SK-N-MC (cell line): ENCODE results near the gene NEURL2.

Source experiments
- DNase-seq: peaks from one replicate; pipeline ENCODE4 v3.0.0-alpha.2; 2011; ENCODE audit warnings: low read depth, low spot score
- H3K27ac ChIP-seq: fragments of 200-600 bp; sonication (generic); 2 replicates; pipeline ENCODE4 v1.5.1; 2016; ENCODE audit warnings: mixed run types
- H3K36me3 ChIP-seq: fragments of 200-600 bp; sonication (generic); 2 replicates; pipeline ENCODE4 v1.6.1; 2017; ENCODE audit warnings: antibody characterized with exemption, low read length, mixed read lengths; ENCODE audit not compliant: insufficient read depth
- H3K4me3 ChIP-seq: fragments of 200-600 bp; sonication (generic); 2 replicates; pipeline ENCODE4 v1.5.1; 2016
- H3K9ac ChIP-seq: fragments of 200-600 bp; sonication (generic); 2 replicates; pipeline ENCODE4 v1.8.0; 2017; ENCODE audit warnings: mixed run types, mixed read lengths; ENCODE audit not compliant: insufficient read length
- H3K9me3 ChIP-seq: fragments of 200-600 bp; sonication (generic); 2 replicates; pipeline ENCODE4 v1.6.1; 2017; ENCODE audit warnings: low read depth, mild to moderate bottlenecking, antibody characterized with exemption, low read length, moderate library complexity, mixed read lengths
- EZH2 ChIP-seq: fragments of 200-600 bp; sonication (generic); IDR thresholded peaks from one replicate; pipeline ENCODE4 v1.6.1; 2017; ENCODE audit warnings: antibody characterized with exemption
- FOXP2 ChIP-seq: optimal IDR thresholded peaks from 2 replicates; pipeline ENCODE3; 2011; ENCODE audit warnings: mild to moderate bottlenecking, moderate library complexity; ENCODE audit not compliant: insufficient read depth; ENCODE audit errors: extremely low read length, control extremely low read depth
- POLR2AphosphoS5 ChIP-seq: IDR thresholded peaks from 2 replicates; pipeline ENCODE4 v1.6.1; 2012; ENCODE audit warnings: mild to moderate bottlenecking, low read depth, low read length, borderline replicate concordance

Gene NEURL2, protein sequence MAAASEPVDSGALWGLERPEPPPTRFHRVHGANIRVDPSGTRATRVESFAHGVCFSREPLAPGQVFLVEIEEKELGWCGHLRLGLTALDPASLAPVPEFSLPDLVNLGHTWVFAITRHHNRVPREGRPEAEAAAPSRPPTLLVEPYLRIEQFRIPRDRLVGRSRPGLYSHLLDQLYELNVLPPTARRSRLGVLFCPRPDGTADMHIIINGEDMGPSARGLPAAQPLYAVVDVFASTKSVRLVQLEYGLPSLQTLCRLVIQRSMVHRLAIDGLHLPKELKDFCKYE

DNA sequence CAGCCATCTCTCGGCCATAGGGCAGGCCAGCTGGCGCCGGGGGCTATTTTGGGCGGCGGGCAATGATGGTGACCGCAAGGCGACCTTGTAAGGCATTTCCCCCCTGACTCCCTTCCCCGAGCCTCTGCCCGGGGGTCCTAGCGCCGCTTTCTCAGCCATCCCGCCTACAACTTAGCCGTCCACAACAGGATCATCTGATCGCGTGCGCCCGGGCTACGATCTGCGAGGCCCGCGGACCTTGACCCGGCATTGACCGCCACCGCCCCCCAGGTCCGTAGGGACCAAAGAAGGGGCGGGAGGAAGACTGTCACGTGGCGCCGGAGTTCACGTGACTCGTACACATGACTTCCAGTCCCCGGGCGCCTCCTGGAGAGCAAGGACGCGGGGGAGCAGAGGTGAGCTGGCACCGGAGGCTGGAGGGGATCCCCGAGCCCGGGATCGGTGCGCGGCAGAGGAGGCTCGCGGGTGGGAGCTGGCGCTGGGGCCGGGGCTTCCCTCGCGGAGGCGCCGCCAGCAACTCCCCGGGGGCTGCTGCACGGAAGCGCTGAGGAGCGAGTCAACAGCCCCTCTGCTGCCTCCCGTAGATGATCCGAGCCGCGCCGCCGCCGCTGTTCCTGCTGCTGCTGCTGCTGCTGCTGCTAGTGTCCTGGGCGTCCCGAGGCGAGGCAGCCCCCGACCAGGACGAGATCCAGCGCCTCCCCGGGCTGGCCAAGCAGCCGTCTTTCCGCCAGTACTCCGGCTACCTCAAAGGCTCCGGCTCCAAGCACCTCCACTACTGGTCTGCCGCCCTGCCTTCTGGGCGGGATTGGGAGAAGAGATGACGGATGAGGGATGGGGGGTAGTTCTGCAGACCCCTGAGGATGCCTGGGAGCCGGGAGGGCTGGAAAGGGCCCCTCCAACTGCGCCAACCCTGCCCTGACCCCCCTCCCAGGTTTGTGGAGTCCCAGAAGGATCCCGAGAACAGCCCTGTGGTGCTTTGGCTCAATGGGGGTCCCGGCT is at the start of gene NEURL2, which contains the start of gene CTSA:
TSS of gene NEURL2 (minus strand) at position 224 of the 999 bp plus-strand sequence. CDS start at position 7, 217 bp downstream.
TSS of gene CTSA (plus strand) at position 351 of the 999 bp plus-strand sequence. CDS start at position 585, 234 bp downstream.
- H3K9me3 ChIP-seq = no peaks in the 10 kb centered on the region
- DNase-seq = no peak
- H3K36me3 ChIP-seq = no peaks in the 10 kb centered on the region
- H3K4me3 ChIP-seq = peak within 1 kb of the TSS; percentile 99
- peak within 1 kb of the TSS; percentile 93 for H3K9ac ChIP-seq
- TF ChIP-seq EZH2 (no peak), FOXP2 (no peak), POLR2AphosphoS5 (peak; percentile 80; the same call in 1 of the 2 replicates)
- no peak within 1 kb of the TSS for H3K27ac ChIP-seq

DNA sequence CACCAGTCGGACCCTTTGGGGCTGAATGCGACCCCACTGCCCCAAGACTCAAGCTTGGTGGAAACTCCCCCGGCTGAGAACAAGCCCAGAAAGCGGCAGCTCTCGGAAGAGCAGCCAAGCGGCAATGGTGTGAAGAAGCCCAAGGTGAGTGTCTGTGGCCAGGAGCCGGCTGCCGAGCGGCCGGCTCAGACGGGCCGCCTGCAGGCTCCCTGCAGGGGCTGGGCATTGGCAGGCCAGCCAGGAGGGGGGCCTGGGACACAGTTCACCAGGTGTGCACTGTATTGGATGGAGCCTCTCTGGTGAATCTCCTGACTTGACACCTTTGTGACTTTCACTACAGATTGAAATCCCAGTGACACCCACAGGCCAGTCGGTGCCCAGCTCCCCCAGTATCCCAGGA is 49.5 kb upstream of the NEURL2 start:
- Histone ChIP-seq H3K9me3 (no peaks in the 10 kb centered on the region), H3K4me3 (no peak overlapping the region), H3K36me3 (peaks cover 67% of the 10 kb centered on the region), H3K27ac (no peak overlapping the region), H3K9ac (no peak overlapping the region)
- TF ChIP-seq POLR2AphosphoS5 (no peak), EZH2 (no peak), FOXP2 (no peak)
- no peak for DNase-seq

DNA sequence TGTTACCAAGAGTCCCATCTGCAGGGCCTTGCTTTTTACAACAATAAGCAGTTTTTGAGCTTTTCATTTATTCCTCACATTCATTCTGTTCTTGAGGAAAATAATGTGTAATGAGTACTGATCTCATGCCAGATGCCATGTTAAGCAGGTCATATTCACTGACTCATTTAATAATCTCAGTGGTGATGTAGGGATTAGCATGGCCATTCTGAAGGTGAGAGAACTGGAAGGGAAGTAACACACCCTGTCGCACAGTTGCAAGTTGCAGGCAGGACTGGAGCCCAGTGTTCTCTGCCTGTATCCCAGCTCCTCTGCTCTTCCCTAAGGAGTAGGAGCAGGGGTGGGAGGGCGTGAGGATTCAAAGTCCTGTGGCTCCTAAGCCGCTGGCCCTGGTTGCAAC is 49.0 kb upstream of the NEURL2 start:
- Histone ChIP-seq H3K27ac (no peak overlapping the region), H3K9ac (no peak overlapping the region), H3K4me3 (no peak overlapping the region), H3K36me3 (peaks cover 64% of the 10 kb centered on the region), H3K9me3 (no peaks in the 10 kb centered on the region)
- TF ChIP-seq EZH2 = no peak
- TF ChIP-seq FOXP2 = no peak
- TF ChIP-seq POLR2AphosphoS5 = no peak
- DNase-seq = no peak

DNA sequence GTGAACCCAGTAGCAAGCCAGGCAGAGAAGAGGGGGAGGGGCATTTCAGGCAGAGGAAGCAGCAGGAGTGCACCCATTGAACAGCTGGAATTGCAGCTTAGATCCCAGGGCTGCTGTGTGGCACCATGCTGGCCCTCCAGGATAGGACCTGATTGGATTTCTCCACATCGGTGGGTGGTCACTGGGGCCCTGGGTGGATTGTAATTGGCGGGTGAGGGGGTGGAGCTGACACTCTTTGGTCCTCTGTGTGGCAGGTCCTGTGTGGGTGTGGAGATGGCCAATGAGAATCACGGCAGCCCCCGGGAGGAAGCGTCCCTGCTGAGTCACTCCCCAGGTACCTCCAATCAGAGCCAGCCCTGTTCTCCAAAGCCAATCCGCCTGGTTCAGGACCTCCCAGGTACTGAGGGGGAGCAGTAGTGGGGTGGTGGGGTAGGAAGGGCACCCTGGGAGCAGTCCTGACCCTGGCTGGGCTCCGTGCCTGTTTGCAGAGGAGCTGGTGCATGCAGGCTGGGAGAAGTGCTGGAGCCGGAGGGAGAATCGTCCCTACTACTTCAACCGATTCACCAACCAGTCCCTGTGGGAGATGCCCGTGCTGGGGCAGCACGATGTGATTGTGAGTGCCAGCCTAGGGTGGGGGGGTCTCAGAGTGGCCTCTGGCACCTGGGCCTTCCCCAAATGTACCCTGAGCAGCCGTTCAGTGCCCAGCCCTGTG is 47.9 kb upstream of the NEURL2 start:
- no peaks in the 10 kb centered on the region for H3K9me3 ChIP-seq
- H3K36me3 ChIP-seq = peaks cover 52% of the 10 kb centered on the region
- no peak for DNase-seq
- no peak overlapping the region for H3K4me3 ChIP-seq
- TF ChIP-seq EZH2 (no peak), POLR2AphosphoS5 (no peak), FOXP2 (no peak)
- H3K27ac ChIP-seq = no peak overlapping the region; the same call in 1 of the 2 replicates
- H3K9ac ChIP-seq = no peak overlapping the region

DNA sequence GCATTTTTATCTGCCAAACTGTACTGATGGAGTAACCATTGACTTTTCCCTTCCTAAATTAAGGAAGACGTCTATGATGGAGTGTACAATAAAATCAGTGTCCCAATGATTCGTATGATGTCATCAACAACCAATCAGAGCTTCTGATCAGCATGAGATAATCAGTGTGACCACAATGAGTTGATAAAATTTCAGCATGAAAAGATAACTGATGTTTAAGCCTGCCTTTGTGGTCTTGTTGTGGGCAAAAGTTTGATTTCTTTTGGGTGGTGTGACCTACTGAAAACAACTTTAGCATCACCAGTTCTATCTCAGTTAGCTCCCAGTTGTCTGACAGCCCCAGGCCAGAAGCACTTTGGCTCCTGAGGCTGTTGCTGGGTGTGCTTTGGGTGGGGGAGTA is 46.8 kb upstream of the NEURL2 start:
- peaks cover 41% of the 10 kb centered on the region for H3K36me3 ChIP-seq
- H3K4me3 ChIP-seq = no peak overlapping the region
- no peak for DNase-seq
- TF ChIP-seq EZH2 (no peak), POLR2AphosphoS5 (no peak), FOXP2 (no peak)
- H3K9me3 ChIP-seq = no peaks in the 10 kb centered on the region
- peak overlapping the region; percentile 34; the same call in 1 of the 2 replicates for H3K27ac ChIP-seq
- H3K9ac ChIP-seq = no peak overlapping the region

DNA sequence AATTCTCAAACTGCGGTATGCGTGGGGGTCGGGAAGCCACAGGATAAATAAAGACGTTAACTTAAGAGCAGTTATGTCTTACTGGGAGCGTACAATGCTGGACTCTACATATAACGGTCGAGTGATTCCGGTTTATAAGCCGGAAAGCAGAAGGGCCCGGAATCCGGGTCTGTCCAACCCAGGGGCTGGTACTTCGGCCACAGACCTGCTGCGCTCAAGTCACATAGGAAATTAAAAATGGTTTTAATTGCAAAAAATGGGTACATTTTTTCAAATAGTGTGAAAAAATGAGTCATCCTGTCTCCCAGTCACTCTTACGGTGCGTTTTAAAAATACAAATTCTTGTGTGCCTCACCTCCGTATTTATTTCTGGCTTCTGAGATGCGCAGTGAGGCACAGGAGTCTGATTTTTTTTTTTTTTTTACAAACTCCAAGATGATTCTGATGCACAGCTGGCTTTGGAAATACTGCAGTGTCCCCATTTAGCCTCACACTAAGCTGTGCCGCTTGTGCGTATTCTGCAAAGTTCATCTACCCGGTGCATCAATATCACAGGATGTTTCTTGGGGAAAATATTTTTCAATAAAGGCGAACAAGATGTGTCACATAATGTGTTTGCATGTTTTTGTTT is 44.5 kb upstream of the NEURL2 start:
- TF ChIP-seq EZH2 (no peak), FOXP2 (no peak), POLR2AphosphoS5 (no peak)
- Histone ChIP-seq H3K9ac (peak overlapping the region; percentile 81), H3K27ac (no peak overlapping the region), H3K36me3 (peaks cover 34% of the 10 kb centered on the region), H3K4me3 (peak overlapping the region; percentile 98), H3K9me3 (no peaks in the 10 kb centered on the region)
- DNase-seq = no peak

DNA sequence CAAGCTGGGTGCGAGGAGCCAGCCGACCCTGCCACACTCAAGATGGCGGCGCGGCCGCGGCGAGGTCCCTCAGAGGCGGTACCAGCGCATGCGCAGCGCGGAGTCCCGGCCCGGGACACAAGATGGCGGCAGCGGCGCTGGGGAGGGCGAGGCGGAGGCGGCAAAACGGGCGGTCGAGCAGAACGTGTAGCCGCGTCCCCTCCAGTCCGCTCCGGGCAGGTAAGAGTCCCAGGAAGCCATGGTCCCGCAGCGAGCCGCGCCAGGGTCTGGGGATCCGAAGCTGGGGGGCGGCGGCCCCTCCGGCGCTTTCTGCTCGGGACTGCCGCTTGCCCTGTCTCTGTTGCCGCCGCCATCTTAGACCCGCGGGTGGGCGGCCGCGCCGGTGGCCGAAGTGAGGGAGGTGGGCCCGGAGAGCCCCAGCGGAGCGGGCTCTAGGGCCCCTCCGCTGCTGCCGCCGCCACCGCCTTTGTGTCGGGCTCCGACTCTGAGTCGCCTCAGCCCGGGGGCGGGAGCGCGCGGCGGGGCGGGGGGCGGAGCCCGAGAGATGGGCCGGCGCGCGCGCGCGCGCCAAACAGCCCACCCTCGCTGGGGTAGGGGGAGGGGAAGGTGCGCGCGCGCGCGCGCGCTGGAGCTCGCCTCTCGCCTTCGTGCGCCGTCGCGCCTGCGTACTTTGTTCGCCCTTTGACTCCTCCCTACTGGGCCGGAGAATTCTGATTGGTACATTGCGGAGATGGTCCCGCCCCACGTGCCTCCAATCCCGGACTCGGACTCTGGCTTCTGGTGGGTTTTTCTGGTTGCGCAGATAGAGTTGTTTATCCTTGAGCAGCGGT is 43.8 kb upstream of the NEURL2 start, which contains the start of gene PCIF1:
TSS of gene PCIF1 (plus strand) at position 98 of the 830 bp plus-strand sequence. CDS start 4,317 bp downstream, outside the sequence.
- H3K4me3 ChIP-seq = peak within 1 kb of the TSS; percentile 98
- H3K36me3 ChIP-seq = peaks cover 27% of the 10 kb centered on the region
- DNase-seq = peak; percentile 92
- H3K27ac ChIP-seq = peak within 1 kb of the TSS; percentile 100
- no peaks in the 10 kb centered on the region for H3K9me3 ChIP-seq
- TF ChIP-seq POLR2AphosphoS5 (peak; percentile 79), FOXP2 (peak; percentile 73), EZH2 (no peak)
- peak within 1 kb of the TSS; percentile 100 for H3K9ac ChIP-seq
